ENCODE measurements around the gene PRMT7.

GRCh38 chr16:68313116-68313515 is 2.3 kb downstream of the PRMT7 start:
- no peak for TF ChIP-seq CTCF (IDR thresholded peaks at IDR 0.05)
- no peak for TF ChIP-seq POLR2A (IDR thresholded peaks at IDR 0.05)

Measured in ovary (tissue), 3 donors.